Bronchial epithelial cell (primary cell): ENCODE data around the gene ETF1. TPM values are rescaled to one million over a fixed set of nuclear protein-coding genes. Genes with fewer than 3 reads are reported as not detected.

ENCODE experiments used
- DNase-seq: peaks from one replicate; pipeline ENCODE4 v3.0.0-alpha.2; 2010; ENCODE audit warnings: low read depth
- FAIRE-seq: peaks from 2 replicates; lab custom pipeline; 2011; peaks lifted over from hg19 to GRCh38; lab: Jason Lieb, UNC
- H3K27me3 ChIP-seq: 2 replicates; pipeline ENCODE4 v1.5.1; 2011; ENCODE audit warnings: low read length; ENCODE audit not compliant: control insufficient read depth, insufficient read depth
- H3K36me3 ChIP-seq: 2 replicates; pipeline ENCODE4 v1.5.1; 2011; ENCODE audit warnings: low read length; ENCODE audit not compliant: control insufficient read depth, insufficient read depth
- H3K4me3 ChIP-seq: 2 replicates; pipeline ENCODE4 v1.5.1; 2011; ENCODE audit warnings: mild to moderate bottlenecking, low read depth, low read length, control low read depth
- CTCF ChIP-seq: IDR thresholded peaks from 2 replicates; pipeline ENCODE4 v1.5.1; 2011; ENCODE audit warnings: mild to moderate bottlenecking, moderate library complexity, low read length, control low read depth, inconsistent platforms; ENCODE audit not compliant: insufficient read depth, severe bottlenecking
- total RNA-seq: library from RNA; depleted of rRNA; stranded (reverse); fragments of >200 nt; gene quantifications from 2 replicates; pipeline ENCODE4 v1.2.1, GENCODE V29; 2014

The ETF1 gene
- total RNA-seq, 1 donor from 2014 or later: 183 TPM

- peak; percentile 84 for DNase-seq
Observed at GRCh38 chr5:138568061-138568824, 25.2 kb upstream of the ETF1 start.

GRCh38 chr5:138566792-138567191, 23.8 kb upstream of the ETF1 start:
- H3K4me3 ChIP-seq: no peak overlapping the region
- FAIRE-seq (no peak), DNase-seq (no peak)
- no peak for TF ChIP-seq CTCF
- H3K27me3 ChIP-seq: no peaks in the 10 kb centered on the region
- peaks cover 33% of the 10 kb centered on the region for H3K36me3 ChIP-seq

More at GRCh38 chr5:138568061-138568824, 25.2 kb upstream of the ETF1 start:
- Histone ChIP-seq H3K27me3 (no peaks in the 10 kb centered on the region), H3K36me3 (peaks cover 35% of the 10 kb centered on the region), H3K4me3 (no peak overlapping the region)
- FAIRE-seq: no peak
- peak; percentile 6 for TF ChIP-seq CTCF

- FAIRE-seq: no peak
- TF ChIP-seq CTCF: no peak
- DNase-seq: no peak
Observed at GRCh38 chr5:138565100-138565821, 22.2 kb upstream of the ETF1 start.

GRCh38 chr5:138564242-138564641, 21.2 kb upstream of the ETF1 start:
- H3K27me3 ChIP-seq: no peaks in the 10 kb centered on the region
- no peak for TF ChIP-seq CTCF
- FAIRE-seq (no peak), DNase-seq (no peak)
- no peak overlapping the region for H3K4me3 ChIP-seq
- peaks cover 29% of the 10 kb centered on the region for H3K36me3 ChIP-seq

More at GRCh38 chr5:138565100-138565821, 22.2 kb upstream of the ETF1 start:
- H3K27me3 ChIP-seq: no peaks in the 10 kb centered on the region
- peaks cover 32% of the 10 kb centered on the region for H3K36me3 ChIP-seq
- H3K4me3 ChIP-seq: no peak overlapping the region

- FAIRE-seq (no peak), DNase-seq (no peak)
- Histone ChIP-seq H3K27me3 (no peaks in the 10 kb centered on the region), H3K36me3 (peaks cover 34% of the 10 kb centered on the region), H3K4me3 (no peak overlapping the region)
- no peak for TF ChIP-seq CTCF
Observed at GRCh38 chr5:138563340-138564118, 20.5 kb upstream of the ETF1 start.
